H9 (cell line): ENCODE results near the gene CMSS1. TPM values are rescaled to one million over a fixed set of nuclear protein-coding genes. Genes with fewer than 3 reads are reported as not detected.

Experiments used
- DNase-seq: peaks from one replicate; pipeline ENCODE4 v3.0.0-alpha.2; 2017
- H2AFZ ChIP-seq: one replicate; pipeline ENCODE4 v1.6.1; 2013; ENCODE audit warnings: mild to moderate bottlenecking, low read length, control low read depth, moderate library complexity
- H2AK5ac ChIP-seq: 2 replicates; pipeline ENCODE4 v1.6.1; 2013; ENCODE audit warnings: low read length, control low read depth, mixed read lengths; ENCODE audit not compliant: insufficient read length
- H2BK120ac ChIP-seq: one replicate; pipeline ENCODE4 v1.6.1; 2013; ENCODE audit warnings: low read depth, mild to moderate bottlenecking, low read length, control low read depth, inconsistent platforms; ENCODE audit not compliant: poor library complexity, severe bottlenecking
- H2BK12ac ChIP-seq: 2 replicates; pipeline ENCODE4 v1.6.1; 2013; ENCODE audit warnings: low read length, control low read depth, mixed read lengths, low read depth; ENCODE audit not compliant: insufficient read length
- H2BK15ac ChIP-seq: 2 replicates; pipeline ENCODE4 v1.6.1; 2013; ENCODE audit warnings: low read depth, low read length, control low read depth
- H2BK20ac ChIP-seq: one replicate; pipeline ENCODE4 v1.6.1; 2013; ENCODE audit warnings: low read depth, mild to moderate bottlenecking, low read length, control low read depth, inconsistent platforms; ENCODE audit not compliant: poor library complexity, severe bottlenecking
- H2BK5ac ChIP-seq: 2 replicates; pipeline ENCODE4 v1.6.1; 2013; ENCODE audit warnings: low read length, control low read depth, mixed read lengths; ENCODE audit not compliant: insufficient read length
- H3K14ac ChIP-seq: 2 replicates; pipeline ENCODE4 v1.6.1; 2013; ENCODE audit warnings: low read length, control low read depth; ENCODE audit not compliant: insufficient read depth
- H3K18ac ChIP-seq: 2 replicates; pipeline ENCODE4 v1.6.1; 2013; ENCODE audit warnings: low read depth, mild to moderate bottlenecking, mixed read lengths, low read length, control low read depth; ENCODE audit not compliant: insufficient read length
- H3K23ac ChIP-seq: 2 replicates; pipeline ENCODE4 v1.6.1; 2013; ENCODE audit warnings: low read length, control low read depth, mixed read lengths, low read depth; ENCODE audit not compliant: insufficient read length
- H3K23me2 ChIP-seq: 2 replicates; pipeline ENCODE4 v1.6.1; 2013; ENCODE audit warnings: low read depth, mild to moderate bottlenecking, mixed read lengths, low read length, control low read depth; ENCODE audit not compliant: insufficient read length, poor library complexity, severe bottlenecking
- H3K27ac ChIP-seq: 2 replicates; pipeline ENCODE4 v1.5.1; 2013; ENCODE audit warnings: low read length, control low read depth, mixed read lengths, low read depth; ENCODE audit not compliant: insufficient read length
- H3K27me3 ChIP-seq: 2 replicates; pipeline ENCODE4 v1.6.1; 2013; ENCODE audit warnings: low read length, control low read depth, inconsistent platforms; ENCODE audit not compliant: insufficient read depth
- H3K4ac ChIP-seq: 2 replicates; pipeline ENCODE4 v1.6.1; 2013; ENCODE audit warnings: low read depth, mild to moderate bottlenecking, control low read depth, inconsistent platforms, low read length, moderate library complexity
- H3K4me1 ChIP-seq: 2 replicates; pipeline ENCODE4 v1.6.1; 2013; ENCODE audit warnings: low read length, control low read depth, inconsistent platforms; ENCODE audit not compliant: insufficient read depth
- H3K4me2 ChIP-seq: 2 replicates; pipeline ENCODE4 v1.6.1; 2013; ENCODE audit warnings: low read length, control low read depth, mixed read lengths; ENCODE audit not compliant: insufficient read length, insufficient read depth
- H3K56ac ChIP-seq: 2 replicates; pipeline ENCODE4 v1.6.1; 2013; ENCODE audit warnings: low read depth, mild to moderate bottlenecking, mixed read lengths, low read length, control low read depth; ENCODE audit not compliant: insufficient read length
- H3K79me1 ChIP-seq: 2 replicates; pipeline ENCODE4 v1.6.1; 2013; ENCODE audit warnings: low read depth, mild to moderate bottlenecking, moderate library complexity, low read length, control low read depth, inconsistent platforms; ENCODE audit not compliant: insufficient read depth, poor library complexity, severe bottlenecking
- H3K79me2 ChIP-seq: 2 replicates; pipeline ENCODE4 v1.6.1; 2013; ENCODE audit warnings: low read length, control low read depth, inconsistent platforms; ENCODE audit not compliant: insufficient read depth
- H3K9ac ChIP-seq: 2 replicates; pipeline ENCODE4 v1.6.1; 2013; ENCODE audit warnings: low read length, control low read depth, mixed read lengths; ENCODE audit not compliant: insufficient read length; ENCODE audit errors: extremely low read depth
- H3K9me3 ChIP-seq: one replicate; pipeline ENCODE4 v1.6.1; 2013; ENCODE audit warnings: low read depth, low read length, inconsistent platforms; ENCODE audit not compliant: control insufficient read depth
- H3T11ph ChIP-seq: one replicate; pipeline ENCODE4 v1.6.1; 2013; ENCODE audit warnings: mild to moderate bottlenecking, low read length, control low read depth, inconsistent platforms
- H4K20me1 ChIP-seq: one replicate; pipeline ENCODE4 v1.6.1; 2013; ENCODE audit not compliant: control insufficient read depth, insufficient read length, insufficient read depth
- H4K5ac ChIP-seq: 2 replicates; pipeline ENCODE4 v1.6.1; 2013; ENCODE audit warnings: low read depth, mild to moderate bottlenecking, mixed read lengths, low read length, control low read depth; ENCODE audit not compliant: insufficient read length
- H4K8ac ChIP-seq: replicated peaks from 2 replicates; pipeline ENCODE4 v1.6.1; 2013; ENCODE audit warnings: low read length, control low read depth, mixed read lengths, low read depth; ENCODE audit not compliant: insufficient read length
- H4K91ac ChIP-seq: 2 replicates; pipeline ENCODE4 v1.6.1; 2013; ENCODE audit warnings: low read depth, mild to moderate bottlenecking, moderate library complexity, mixed read lengths, low read length, control low read depth; ENCODE audit not compliant: insufficient read length
- H3K27ac Mint-ChIP-seq, 3 experiments: 2 replicates in 2 of 3; 3 replicates in 1 of 3; pipeline ENCODE4 v1.8.0; 2020 to 2021; ENCODE audit warnings: mixed read lengths in 3 of 3, mild to moderate bottlenecking in 1 of 3, moderate library complexity in 1 of 3
- H3K27me3 Mint-ChIP-seq: 2 replicates; pipeline ENCODE4 v1.8.0; 2021; ENCODE audit warnings: low read depth, mild to moderate bottlenecking, moderate library complexity, mixed read lengths
- H3K36me3 Mint-ChIP-seq, 3 experiments: 2 replicates in 2 of 3; 3 replicates in 1 of 3; pipeline ENCODE4 v1.8.0; 2020 to 2021; ENCODE audit warnings: low read depth in 3 of 3, mixed read lengths in 3 of 3; ENCODE audit not compliant: insufficient read depth in 1 of 3
- H3K4me1 Mint-ChIP-seq, 2 experiments: 2 replicates each; pipeline ENCODE4 v1.8.0; 2020; ENCODE audit warnings: mixed read lengths in 2 of 2
- H3K4me3 Mint-ChIP-seq, 2 experiments: 2 replicates in 1 of 2; 3 replicates in 1 of 2; pipeline ENCODE4 v1.8.0; 2020 to 2021; ENCODE audit warnings: mild to moderate bottlenecking in 2 of 2, mixed read lengths in 2 of 2, moderate library complexity in 1 of 2
- H3K9me3 Mint-ChIP-seq, 2 experiments: 2 replicates in 1 of 2; 3 replicates in 1 of 2; pipeline ENCODE4 v1.8.0; 2020; ENCODE audit warnings: mild to moderate bottlenecking in 2 of 2, mixed read lengths in 2 of 2, moderate library complexity in 1 of 2
- CTCF ChIP-seq: fragments of 200-600 bp; sonication (generic); conservative IDR thresholded peaks from 3 replicates; pipeline ENCODE4 v1.8.0; 2021; ENCODE audit warnings: antibody characterized with exemption, mild to moderate bottlenecking
- WGBS: extraction: QIAGEN DNeasy Blood & Tissue Kit; methylation state at CpG from one replicate; pipeline ENCODE4 v1.1.7; 2013; ENCODE audit warnings: missing lambda C conversion rate, low lambda C conversion rate, mixed read lengths; ENCODE audit not compliant: insufficient read length; ENCODE audit errors: extremely low coverage; 5-methylcytosine and 5-hydroxymethylcytosine counted together
- total RNA-seq: library from RNA; stranded (reverse); gene quantifications from 2 replicates; pipeline ENCODE4 v1.2.1, GENCODE V29; 2021

The CMSS1 gene
- total RNA-seq, 1 experiment from 2014 or later = 61.8 TPM

- Histone ChIP-seq H3K4ac (no peak overlapping the region), H3K79me1 (peaks cover 3% of the 10 kb centered on the region), H2BK20ac (no peak overlapping the region), H2BK15ac (no peak overlapping the region), H2BK120ac (no peak overlapping the region), H3K4me1 (peaks cover 4% of the 10 kb centered on the region), H3K9ac (no peak overlapping the region), H4K20me1 (no peaks in the 10 kb centered on the region), H3T11ph (no peak overlapping the region), H3K9me3 (no peaks in the 10 kb centered on the region), H4K91ac (no peak overlapping the region), H3K79me2 (no peaks in the 10 kb centered on the region), H3K27ac (no peak overlapping the region), H4K5ac (no peak overlapping the region), H3K14ac (no peak overlapping the region), H4K8ac (no peak overlapping the region), H2AFZ (no peak overlapping the region), H3K4me2 (no peak overlapping the region), H3K27me3 (no peaks in the 10 kb centered on the region), H2BK12ac (no peak overlapping the region), H3K23ac (no peak overlapping the region), H2AK5ac (no peak overlapping the region), H3K18ac (no peak overlapping the region), H2BK5ac (no peak overlapping the region), H3K56ac (no peak overlapping the region), H3K23me2 (no peaks in the 10 kb centered on the region)
- TF ChIP-seq CTCF = no peak
- Mint-ChIP-seq H3K4me1 (peaks cover 18 to 28% of the 10 kb centered on the region in 2 experiments), H3K27ac (peak overlapping the region; percentile 34 to 75 (median 63); a peak in 4 of 7 replicates), H3K4me3 (no peak overlapping the region), H3K9me3 (no peaks in the 10 kb centered on the region), H3K36me3 (no peaks in the 10 kb centered on the region), H3K27me3 (no peaks in the 10 kb centered on the region)
- DNase-seq = no peak
- WGBS = no CpG with 5 or more reads among the region's 2 CpGs
Observed at GRCh38 chr3:100005665-100006393, 188.2 kb downstream of the CMSS1 start.
